SU-DHL-6 (cell line): ENCODE data around the gene RAPGEF3.

ENCODE experiments used
- CTCF ChIP-seq: fragments of 200-600 bp; sonication (generic); IDR thresholded peaks from one replicate; pipeline ENCODE4 v1.5.1; 2017; ENCODE audit warnings: antibody characterized with exemption, mild to moderate bottlenecking, low read length, moderate library complexity; ENCODE audit not compliant: insufficient read depth, poor library complexity, severe bottlenecking
- EZH2phosphoT487 ChIP-seq: fragments of 200-600 bp; sonication (generic), shearing (Covaris generic); conservative IDR thresholded peaks from 2 replicates; pipeline ENCODE4 v1.6.1; 2018; ENCODE audit warnings: mild to moderate bottlenecking, antibody characterized with exemption, low read length, moderate library complexity, mixed read lengths

DNA sequence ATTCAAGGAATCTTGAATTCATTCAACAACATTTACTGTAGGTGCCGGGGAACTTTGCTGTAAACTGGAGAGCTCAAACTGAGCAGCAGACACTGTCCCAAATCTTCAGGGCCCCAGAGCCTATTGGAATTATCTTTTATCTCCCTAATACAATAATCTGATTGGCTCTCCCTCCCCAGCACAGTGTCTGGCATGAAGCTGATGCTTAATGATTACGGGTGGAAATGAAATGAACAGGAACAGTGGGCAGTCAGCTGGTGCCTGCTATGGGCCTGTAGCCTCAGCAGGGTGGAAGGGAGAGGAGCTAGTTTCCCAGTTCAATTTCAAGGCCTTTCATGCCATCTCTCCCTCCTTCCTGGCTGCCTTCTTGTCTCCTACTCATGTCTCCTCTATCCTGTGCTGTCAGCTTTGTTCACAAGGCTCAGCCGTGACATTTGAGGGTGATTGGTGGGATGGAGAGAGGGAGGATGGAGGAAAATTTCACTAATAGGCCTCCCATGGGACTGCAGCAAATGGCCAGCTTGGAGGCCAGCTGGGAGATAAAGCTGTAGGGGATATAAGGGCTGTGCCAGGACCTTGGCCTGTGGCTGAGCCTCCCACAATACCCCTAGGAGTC lies 4.3 kb upstream of the RAPGEF3 start:
- no peak for TF ChIP-seq CTCF
- no peak for TF ChIP-seq EZH2phosphoT487
